Measurements from ENCODE around the gene MRLN. TPM values are rescaled to one million over a fixed set of nuclear protein-coding genes. Genes with fewer than 3 reads are reported as not detected.

MRLN gene
- not detected in 2 replicates for total RNA-seq (2021; fragmentation: NEBNext Ultra II Directional; extraction: Animal tissue kit (Norgen Biotek cat#: 25700))
- polyA plus RNA-seq (2011; rRNA removed) = 0.21 TPM in 1 of 2 replicates, not detected in the other
- not detected for polyA plus RNA-seq (2011; cell fraction: cytosol; rRNA removed)
- polyA plus RNA-seq (2011; cell fraction: nucleus; rRNA removed) = 0.21 TPM
- 0.29 TPM in 1 of 4 replicates, not detected in the others for polyA plus RNA-seq (2012, experiment 1 of 2)
- 0.59 TPM for polyA plus RNA-seq (2012, experiment 2 of 2)
- 0.28 TPM for polyA plus RNA-seq (2013, experiment 1 of 2)
- polyA plus RNA-seq (2013, experiment 2 of 2) = not detected
- polyA minus RNA-seq (2011; rRNA and poly(A)+ RNA removed) = not detected in 2 replicates
- polyA minus RNA-seq (2011; cell fraction: cytosol; rRNA and poly(A)+ RNA removed) = not detected
- not detected for polyA minus RNA-seq (2011; cell fraction: nucleus; rRNA and poly(A)+ RNA removed)
- long read RNA-seq, experiment 1 = 0 reads
- long read RNA-seq, experiment 2 = 0 reads

GRCh38 chr10:59753267-59753666, at the start of gene MRLN:
Gene MRLN (minus strand): TSS chr10:59753455.
- POLR2A ChIA-PET (ENCODE audit: partially characterized antibody) = no interaction called here
- Histone ChIP-seq H2BK120ac (replicated peaks; ENCODE audit: low read depth, low read length) (no peak within 1 kb of the TSS), H2BK5ac (ENCODE audit: low read depth, low read length) (no peak within 1 kb of the TSS), H3K36me3 (ENCODE audit: control insufficient read depth in 2 of 4, insufficient read depth in 4 of 4, low read length in 3 of 4) (no peaks in the 10 kb centered on the region), H2BK12ac (ENCODE audit: low read depth, low read length) (no peak within 1 kb of the TSS), H3K27me3 (replicated peaks in 1 of 4; ENCODE audit: control insufficient read depth in 3 of 4, extremely low read depth in 1 of 4, insufficient read depth in 3 of 4, low read length in 3 of 4) (no peaks in the 10 kb centered on the region), H3K9ac (replicated peaks in 1 of 4; ENCODE audit: extremely low read depth in 1 of 4, low read depth in 3 of 4, low read length in 3 of 4) (no peak within 1 kb of the TSS), H3K14ac (ENCODE audit: insufficient read length) (no peak within 1 kb of the TSS), H3K9me3 (ENCODE audit: insufficient read depth in 2 of 2, low read depth in 1 of 2, low read length in 1 of 2) (no peaks in the 10 kb centered on the region), H3K56ac (replicated peaks; ENCODE audit: insufficient read length, low read depth, low read length) (no peak within 1 kb of the TSS), H3K4ac (replicated peaks; ENCODE audit: insufficient read length, low read depth, low read length) (no peak within 1 kb of the TSS), H3K4me2 (ENCODE audit: insufficient read depth in 1 of 2, low read depth in 2 of 2, low read length in 2 of 2) (no peak within 1 kb of the TSS), H4K91ac (replicated peaks; ENCODE audit: insufficient read length, low read length) (no peak within 1 kb of the TSS), H2AFZ (ENCODE audit: low read length) (no peak within 1 kb of the TSS), H4K5ac (ENCODE audit: insufficient read length, low read depth, low read length) (no peak within 1 kb of the TSS), H2BK15ac (ENCODE audit: low read length) (no peak within 1 kb of the TSS), H3K18ac (ENCODE audit: extremely low read depth, low read length) (no peak within 1 kb of the TSS), H3K4me3 (ENCODE audit: extremely low read depth in 1 of 4, insufficient read depth in 2 of 4, low read depth in 3 of 4, low read length in 4 of 4) (no peak within 1 kb of the TSS), H4K8ac (ENCODE audit: extremely low read depth, insufficient read depth, low read length) (no peak within 1 kb of the TSS), H3K79me1 (ENCODE audit: low read depth, low read length) (no peaks in the 10 kb centered on the region), H3K27ac (ENCODE audit: low read depth, low read length) (no peak within 1 kb of the TSS), H3K4me1 (replicated peaks in 1 of 4; ENCODE audit: control insufficient read depth in 3 of 4, insufficient read depth in 4 of 4, low read length in 3 of 4) (no peaks in the 10 kb centered on the region), H4K20me1 (replicated peaks in 1 of 2; ENCODE audit: control insufficient read depth in 1 of 2, insufficient read depth in 2 of 2, low read length in 2 of 2) (no peaks in the 10 kb centered on the region), H2AK5ac (ENCODE audit: low read depth, low read length) (no peak within 1 kb of the TSS), H3K79me2 (ENCODE audit: control insufficient read depth in 1 of 2, insufficient read depth in 2 of 2, low read length in 2 of 2) (no peaks in the 10 kb centered on the region), H2BK20ac (ENCODE audit: low read length) (no peak within 1 kb of the TSS), H3K23ac (ENCODE audit: insufficient read length) (no peak within 1 kb of the TSS), H3K23me2 (ENCODE audit: low read depth, low read length) (no peaks in the 10 kb centered on the region)
- CTCF ChIA-PET (ENCODE audit: partially characterized antibody) = no interaction called here
- TF ChIP-seq CHD2 (IDR thresholded peaks at IDR 0.05; ENCODE audit: low read length) = no peak
- no peak for TF ChIP-seq RAD21 (IDR thresholded peaks at IDR 0.05 in 1 of 2, conservative IDR thresholded peaks at IDR 0.05 in 1 of 2; ENCODE audit: low read depth in 2 of 2, low read length in 2 of 2)
- TF ChIP-seq, protein P1, sequence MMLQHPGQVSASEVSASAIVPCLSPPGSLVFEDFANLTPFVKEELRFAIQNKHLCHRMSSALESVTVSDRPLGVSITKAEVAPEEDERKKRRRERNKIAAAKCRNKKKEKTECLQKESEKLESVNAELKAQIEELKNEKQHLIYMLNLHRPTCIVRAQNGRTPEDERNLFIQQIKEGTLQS (IDR thresholded peaks at IDR 0.05; ENCODE audit: insufficient read depth, low read depth, low read length) = no peak
- TF ChIP-seq POU5F1 (IDR thresholded peaks at IDR 0.05; ENCODE audit: low read depth, low read length) = no peak
- TF ChIP-seq, protein P2, sequence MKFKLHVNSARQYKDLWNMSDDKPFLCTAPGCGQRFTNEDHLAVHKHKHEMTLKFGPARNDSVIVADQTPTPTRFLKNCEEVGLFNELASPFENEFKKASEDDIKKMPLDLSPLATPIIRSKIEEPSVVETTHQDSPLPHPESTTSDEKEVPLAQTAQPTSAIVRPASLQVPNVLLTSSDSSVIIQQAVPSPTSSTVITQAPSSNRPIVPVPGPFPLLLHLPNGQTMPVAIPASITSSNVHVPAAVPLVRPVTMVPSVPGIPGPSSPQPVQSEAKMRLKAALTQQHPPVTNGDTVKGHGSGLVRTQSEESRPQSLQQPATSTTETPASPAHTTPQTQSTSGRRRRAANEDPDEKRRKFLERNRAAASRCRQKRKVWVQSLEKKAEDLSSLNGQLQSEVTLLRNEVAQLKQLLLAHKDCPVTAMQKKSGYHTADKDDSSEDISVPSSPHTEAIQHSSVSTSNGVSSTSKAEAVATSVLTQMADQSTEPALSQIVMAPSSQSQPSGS (IDR thresholded peaks at IDR 0.05; ENCODE audit: low read length) = no peak
- TF ChIP-seq CTCF (IDR thresholded peaks at IDR 0.05; ENCODE audit: control extremely low read depth in 1 of 3, insufficient read depth in 1 of 3, low read depth in 1 of 3, low read length in 3 of 3) = no peak
- DNase-seq (ENCODE audit: low read depth in 1 of 2, low spot score in 2 of 2) (no peak), FAIRE-seq (no peak)
- WGBS, 2 experiments (ENCODE audit: extremely low coverage in 1 of 2, insufficient coverage in 1 of 2, insufficient read length in 1 of 2, insufficient replicate concordance in 2 of 2, low coverage in 1 of 2, low lambda C conversion rate in 2 of 2, missing lambda C conversion rate in 1 of 2) = 81 to 100% methylated on average over 1 to 3 of the region's 3 CpGs

Data from H1 (cell line).